HEK293 (cell line): ENCODE data around the gene KCNC2.

Source experiments
- HOXA7 ChIP-seq: sonication (generic); formaldehyde crosslinking; IDR thresholded peaks from 2 replicates; pipeline ENCODE4 v1.8.1; 2022; ENCODE audit warnings: missing genetic modification reagents, borderline replicate concordance
- YY1 ChIP-seq: fragments of 450-650 bp; formaldehyde crosslinking; IDR thresholded peaks from 2 replicates; pipeline ENCODE4 v1.5.1; 2018; ENCODE audit warnings: missing biosample characterization, missing genetic modification characterization
- ZEB2 ChIP-seq: fragments of 450-650 bp; formaldehyde crosslinking; IDR thresholded peaks from 2 replicates; pipeline ENCODE4 v1.5.1; 2016; ENCODE audit warnings: missing biosample characterization, missing genetic modification characterization
- ZNF16 ChIP-seq: fragments of 450-650 bp; formaldehyde crosslinking; IDR thresholded peaks from 2 replicates; pipeline ENCODE4 v1.5.1; 2016; ENCODE audit warnings: low read depth, missing biosample characterization, missing genetic modification characterization
- ZNF777 ChIP-seq: fragments of 450-650 bp; formaldehyde crosslinking; IDR thresholded peaks from 2 replicates; pipeline ENCODE4 v1.5.1; 2017; ENCODE audit warnings: missing biosample characterization, missing genetic modification characterization, borderline replicate concordance
- TF ChIP-seq, protein P1 (sequence below): sonication (generic); formaldehyde crosslinking; IDR thresholded peaks from 2 replicates; pipeline ENCODE4 v1.8.1; 2022; ENCODE audit warnings: mild to moderate bottlenecking, moderate library complexity, missing genetic modification reagents
- TF ChIP-seq, protein P2 (sequence below): fragments of 450-650 bp; formaldehyde crosslinking; IDR thresholded peaks from 2 replicates; pipeline ENCODE4 v1.5.1; 2016; ENCODE audit warnings: missing biosample characterization, missing genetic modification characterization
- TF ChIP-seq, protein P3 (sequence below): fragments of 450-650 bp; formaldehyde crosslinking; IDR thresholded peaks from 2 replicates; pipeline ENCODE4 v1.5.1; 2016; ENCODE audit warnings: missing biosample characterization, missing genetic modification characterization
- TF ChIP-seq, protein P4 (sequence below): fragments of 450-650 bp; formaldehyde crosslinking; IDR thresholded peaks from 2 replicates; pipeline ENCODE4 v1.5.1; 2016; ENCODE audit warnings: missing biosample characterization, missing genetic modification characterization, low read depth

DNA sequence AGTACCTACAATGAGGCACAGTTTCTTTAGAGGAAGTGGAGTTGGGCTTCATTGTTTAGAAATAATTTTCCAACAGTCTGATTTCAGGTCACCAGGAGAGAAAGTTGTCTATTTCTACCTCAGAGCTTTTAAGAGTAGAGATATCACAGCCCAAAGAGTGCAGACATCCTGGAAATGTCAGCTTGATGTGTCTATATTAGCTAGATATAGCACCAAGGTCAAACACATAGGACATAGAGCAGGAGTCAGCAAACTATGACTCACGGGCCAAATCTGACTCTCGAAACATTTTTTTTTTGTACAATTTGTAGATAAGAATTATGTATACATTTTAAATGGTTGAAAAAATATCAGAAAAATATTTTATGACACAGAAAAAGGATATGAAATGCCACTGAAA lies 53.7 kb downstream of the KCNC2 start:
- TF ChIP-seq, protein P1, sequence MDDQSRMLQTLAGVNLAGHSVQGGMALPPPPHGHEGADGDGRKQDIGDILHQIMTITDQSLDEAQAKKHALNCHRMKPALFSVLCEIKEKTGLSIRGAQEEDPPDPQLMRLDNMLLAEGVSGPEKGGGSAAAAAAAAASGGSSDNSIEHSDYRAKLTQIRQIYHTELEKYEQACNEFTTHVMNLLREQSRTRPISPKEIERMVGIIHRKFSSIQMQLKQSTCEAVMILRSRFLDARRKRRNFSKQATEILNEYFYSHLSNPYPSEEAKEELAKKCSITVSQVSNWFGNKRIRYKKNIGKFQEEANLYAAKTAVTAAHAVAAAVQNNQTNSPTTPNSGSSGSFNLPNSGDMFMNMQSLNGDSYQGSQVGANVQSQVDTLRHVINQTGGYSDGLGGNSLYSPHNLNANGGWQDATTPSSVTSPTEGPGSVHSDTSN (CRISPR knock-in tag), result no peak
- TF ChIP-seq, protein P2, sequence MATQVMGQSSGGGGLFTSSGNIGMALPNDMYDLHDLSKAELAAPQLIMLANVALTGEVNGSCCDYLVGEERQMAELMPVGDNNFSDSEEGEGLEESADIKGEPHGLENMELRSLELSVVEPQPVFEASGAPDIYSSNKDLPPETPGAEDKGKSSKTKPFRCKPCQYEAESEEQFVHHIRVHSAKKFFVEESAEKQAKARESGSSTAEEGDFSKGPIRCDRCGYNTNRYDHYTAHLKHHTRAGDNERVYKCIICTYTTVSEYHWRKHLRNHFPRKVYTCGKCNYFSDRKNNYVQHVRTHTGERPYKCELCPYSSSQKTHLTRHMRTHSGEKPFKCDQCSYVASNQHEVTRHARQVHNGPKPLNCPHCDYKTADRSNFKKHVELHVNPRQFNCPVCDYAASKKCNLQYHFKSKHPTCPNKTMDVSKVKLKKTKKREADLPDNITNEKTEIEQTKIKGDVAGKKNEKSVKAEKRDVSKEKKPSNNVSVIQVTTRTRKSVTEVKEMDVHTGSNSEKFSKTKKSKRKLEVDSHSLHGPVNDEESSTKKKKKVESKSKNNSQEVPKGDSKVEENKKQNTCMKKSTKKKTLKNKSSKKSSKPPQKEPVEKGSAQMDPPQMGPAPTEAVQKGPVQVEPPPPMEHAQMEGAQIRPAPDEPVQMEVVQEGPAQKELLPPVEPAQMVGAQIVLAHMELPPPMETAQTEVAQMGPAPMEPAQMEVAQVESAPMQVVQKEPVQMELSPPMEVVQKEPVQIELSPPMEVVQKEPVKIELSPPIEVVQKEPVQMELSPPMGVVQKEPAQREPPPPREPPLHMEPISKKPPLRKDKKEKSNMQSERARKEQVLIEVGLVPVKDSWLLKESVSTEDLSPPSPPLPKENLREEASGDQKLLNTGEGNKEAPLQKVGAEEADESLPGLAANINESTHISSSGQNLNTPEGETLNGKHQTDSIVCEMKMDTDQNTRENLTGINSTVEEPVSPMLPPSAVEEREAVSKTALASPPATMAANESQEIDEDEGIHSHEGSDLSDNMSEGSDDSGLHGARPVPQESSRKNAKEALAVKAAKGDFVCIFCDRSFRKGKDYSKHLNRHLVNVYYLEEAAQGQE (tag by site-specific recombination), result no peak
- TF ChIP-seq HOXA7 (CRISPR knock-in tag), result no peak
- no peak for TF ChIP-seq ZEB2 (tag by site-specific recombination)
- no peak for TF ChIP-seq ZNF16 (tag by site-specific recombination)
- no peak for TF ChIP-seq ZNF777 (tag by site-specific recombination)
- no peak for TF ChIP-seq YY1
- TF ChIP-seq, protein P3, sequence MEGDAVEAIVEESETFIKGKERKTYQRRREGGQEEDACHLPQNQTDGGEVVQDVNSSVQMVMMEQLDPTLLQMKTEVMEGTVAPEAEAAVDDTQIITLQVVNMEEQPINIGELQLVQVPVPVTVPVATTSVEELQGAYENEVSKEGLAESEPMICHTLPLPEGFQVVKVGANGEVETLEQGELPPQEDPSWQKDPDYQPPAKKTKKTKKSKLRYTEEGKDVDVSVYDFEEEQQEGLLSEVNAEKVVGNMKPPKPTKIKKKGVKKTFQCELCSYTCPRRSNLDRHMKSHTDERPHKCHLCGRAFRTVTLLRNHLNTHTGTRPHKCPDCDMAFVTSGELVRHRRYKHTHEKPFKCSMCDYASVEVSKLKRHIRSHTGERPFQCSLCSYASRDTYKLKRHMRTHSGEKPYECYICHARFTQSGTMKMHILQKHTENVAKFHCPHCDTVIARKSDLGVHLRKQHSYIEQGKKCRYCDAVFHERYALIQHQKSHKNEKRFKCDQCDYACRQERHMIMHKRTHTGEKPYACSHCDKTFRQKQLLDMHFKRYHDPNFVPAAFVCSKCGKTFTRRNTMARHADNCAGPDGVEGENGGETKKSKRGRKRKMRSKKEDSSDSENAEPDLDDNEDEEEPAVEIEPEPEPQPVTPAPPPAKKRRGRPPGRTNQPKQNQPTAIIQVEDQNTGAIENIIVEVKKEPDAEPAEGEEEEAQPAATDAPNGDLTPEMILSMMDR, result no peak
- TF ChIP-seq, protein P4, sequence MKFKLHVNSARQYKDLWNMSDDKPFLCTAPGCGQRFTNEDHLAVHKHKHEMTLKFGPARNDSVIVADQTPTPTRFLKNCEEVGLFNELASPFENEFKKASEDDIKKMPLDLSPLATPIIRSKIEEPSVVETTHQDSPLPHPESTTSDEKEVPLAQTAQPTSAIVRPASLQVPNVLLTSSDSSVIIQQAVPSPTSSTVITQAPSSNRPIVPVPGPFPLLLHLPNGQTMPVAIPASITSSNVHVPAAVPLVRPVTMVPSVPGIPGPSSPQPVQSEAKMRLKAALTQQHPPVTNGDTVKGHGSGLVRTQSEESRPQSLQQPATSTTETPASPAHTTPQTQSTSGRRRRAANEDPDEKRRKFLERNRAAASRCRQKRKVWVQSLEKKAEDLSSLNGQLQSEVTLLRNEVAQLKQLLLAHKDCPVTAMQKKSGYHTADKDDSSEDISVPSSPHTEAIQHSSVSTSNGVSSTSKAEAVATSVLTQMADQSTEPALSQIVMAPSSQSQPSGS (tag by site-specific recombination), result no peak
